BLaER1 treated with 17β-estradiol and CSF1 and Interleukin-3, amounts not matched to agents 10 nM and 100 nM (cell line): ENCODE data around the gene MACROH2A2.

Experiments
- H3K27ac ChIP-seq, 11 experiments: shearing (Covaris generic); formaldehyde crosslinking; 2 replicates each; pipeline ENCODE4 v1.8.1; 2022
- H3K27me3 ChIP-seq, 11 experiments: shearing (Covaris generic); formaldehyde crosslinking; 2 replicates each; pipeline ENCODE4 v1.8.1; 2022
- H3K36me3 ChIP-seq, 11 experiments: shearing (Covaris generic); formaldehyde crosslinking; 2 replicates each; pipeline ENCODE4 v1.8.1; 2022
- H3K4me1 ChIP-seq, 10 experiments: shearing (Covaris generic); formaldehyde crosslinking; 2 replicates each; pipeline ENCODE4 v1.8.1; 2022
- H3K4me2 ChIP-seq, 11 experiments: shearing (Covaris generic); formaldehyde crosslinking; 2 replicates each; pipeline ENCODE4 v1.8.1; 2022
- H3K4me3 ChIP-seq, 10 experiments: shearing (Covaris generic); formaldehyde crosslinking; 2 replicates each; pipeline ENCODE4 v1.8.1; 2022
- H3K9ac ChIP-seq, 11 experiments: shearing (Covaris generic); formaldehyde crosslinking; 2 replicates each; pipeline ENCODE4 v1.8.1; 2022
- H3K9me3 ChIP-seq, 11 experiments: shearing (Covaris generic); formaldehyde crosslinking; replicated peaks in 1 of 11; 2 replicates each; pipeline ENCODE4 v1.8.1; 2022
- H4K20me1 ChIP-seq, 11 experiments: shearing (Covaris generic); formaldehyde crosslinking; 2 replicates each; pipeline ENCODE4 v1.8.1; 2022
- Cebpa-rat ChIP-seq, 11 experiments: shearing (Covaris generic); IDR thresholded peaks; 2 replicates each; pipeline ENCODE4 v1.8.1; 2022

Gene MACROH2A2

GRCh38 chr10:70124415-70124814, 71.8 kb downstream of the MACROH2A2 start:
- H3K4me3 ChIP-seq: no peak overlapping the region
- 0 out of 22 replicates have a peak overlapping the region, but pooled peaks of 1 of the 11 experiments have one; percentile 13 for H3K4me2 ChIP-seq
- H3K9ac ChIP-seq: no peak overlapping the region
- no peaks in the 10 kb centered on the region for H3K27me3 ChIP-seq
- H4K20me1 ChIP-seq: peaks cover 0 to 25% (median 0%) of the 10 kb centered on the region in 11 experiments; a peak in 5 of 22 replicates
- no peak for TF ChIP-seq Cebpa-rat (IDR thresholded peaks at IDR 0.05)
- H3K4me1 ChIP-seq: peaks cover 14 to 45% (median 33%) of the 10 kb centered on the region in 10 experiments
- H3K9me3 ChIP-seq: peaks cover 0 to 11% (median 0%) of the 10 kb centered on the region in 11 experiments; a peak in 3 of 22 replicates
- peaks cover 0 to 57% (median 25%) of the 10 kb centered on the region in 11 experiments; a peak in 18 of 22 replicates for H3K36me3 ChIP-seq
- H3K27ac ChIP-seq: peak overlapping the region in 1 of 11 experiments; percentile 71; a peak in 2 of 22 replicates

GRCh38 chr10:70124918-70125317, 72.3 kb downstream of the MACROH2A2 start:
- Histone ChIP-seq H3K4me3 (no peak overlapping the region), H3K27me3 (no peaks in the 10 kb centered on the region), H3K27ac (peak overlapping the region in 2 of 11 experiments; percentile 32 to 71; a peak in 2 of 22 replicates), H3K4me2 (peak overlapping the region in 2 of 11 experiments; percentile 13 to 19; a peak in 1 of 22 replicates), H3K9me3 (peaks cover 0 to 11% (median 0%) of the 10 kb centered on the region in 11 experiments; a peak in 3 of 22 replicates), H4K20me1 (peaks cover 0 to 25% (median 0%) of the 10 kb centered on the region in 11 experiments; a peak in 5 of 22 replicates), H3K9ac (no peak overlapping the region), H3K36me3 (peaks cover 0 to 52% (median 20%) of the 10 kb centered on the region in 11 experiments; a peak in 18 of 22 replicates), H3K4me1 (peaks cover 14 to 45% (median 33%) of the 10 kb centered on the region in 10 experiments)
- no peak for TF ChIP-seq Cebpa-rat (IDR thresholded peaks at IDR 0.05)

GRCh38 chr10:70125918-70126552, 73.4 kb downstream of the MACROH2A2 start:
- TF ChIP-seq Cebpa-rat (IDR thresholded peaks at IDR 0.05): no peak
- H3K27ac ChIP-seq: peak overlapping the region in 8 of 11 experiments; percentile 39 to 71 (median 50); a peak in 14 of 22 replicates
- H3K4me2 ChIP-seq: peak overlapping the region; percentile 41 to 89 (median 72)
- peaks cover 0 to 11% (median 0%) of the 10 kb centered on the region in 11 experiments; a peak in 3 of 22 replicates for H3K9me3 ChIP-seq
- peaks cover 0 to 1% (median 0%) of the 10 kb centered on the region in 11 experiments; a peak in 3 of 22 replicates for H3K27me3 ChIP-seq
- H3K36me3 ChIP-seq: peaks cover 0 to 40% (median 11%) of the 10 kb centered on the region in 11 experiments; a peak in 15 of 22 replicates
- peaks cover 0 to 25% (median 0%) of the 10 kb centered on the region in 11 experiments; a peak in 5 of 22 replicates for H4K20me1 ChIP-seq
- peaks cover 22 to 55% (median 42%) of the 10 kb centered on the region in 10 experiments for H3K4me1 ChIP-seq
- H3K4me3 ChIP-seq: peak overlapping the region in 1 of 10 experiments; percentile 25; a peak in 1 of 20 replicates
- peak overlapping the region in 7 of 11 experiments; percentile 4 to 65 (median 41); a peak in 11 of 22 replicates for H3K9ac ChIP-seq

GRCh38 chr10:70126700-70127395, 74.2 kb downstream of the MACROH2A2 start:
- Histone ChIP-seq H3K27ac (peak overlapping the region in 7 of 11 experiments; percentile 36 to 71 (median 50); a peak in 12 of 22 replicates), H3K9me3 (peaks cover 0 to 11% (median 0%) of the 10 kb centered on the region in 11 experiments; a peak in 3 of 22 replicates), H3K27me3 (peaks cover 0 to 10% (median 7%) of the 10 kb centered on the region in 11 experiments; a peak in 15 of 22 replicates), H3K4me1 (peaks cover 30 to 63% (median 50%) of the 10 kb centered on the region in 10 experiments), H3K9ac (0 out of 22 replicates have a peak overlapping the region, but pooled peaks of 1 of the 11 experiments have one; percentile 65), H3K4me2 (peak overlapping the region; percentile 41 to 89 (median 72)), H3K4me3 (no peak overlapping the region), H3K36me3 (peaks cover 0 to 35% (median 9%) of the 10 kb centered on the region in 11 experiments; a peak in 13 of 22 replicates), H4K20me1 (peaks cover 0 to 25% (median 0%) of the 10 kb centered on the region in 11 experiments; a peak in 5 of 22 replicates)
- no peak for TF ChIP-seq Cebpa-rat (IDR thresholded peaks at IDR 0.05)

- Histone ChIP-seq H3K4me1 (peaks cover 34 to 55% (median 43%) of the 10 kb centered on the region in 10 experiments), H4K20me1 (peaks cover 0 to 19% (median 0%) of the 10 kb centered on the region in 11 experiments; a peak in 4 of 22 replicates), H3K27ac (peak overlapping the region in 8 of 11 experiments; percentile 3 to 90 (median 78); a peak in 16 of 22 replicates), H3K4me3 (peak overlapping the region in 9 of 10 experiments; percentile 66 to 79 (median 70); a peak in 14 of 20 replicates), H3K36me3 (peaks cover 0 to 14% (median 0%) of the 10 kb centered on the region in 11 experiments; a peak in 2 of 22 replicates), H3K27me3 (peaks cover 0 to 29% (median 25%) of the 10 kb centered on the region in 11 experiments; a peak in 17 of 22 replicates), H3K4me2 (peak overlapping the region; percentile 90 to 99 (median 97)), H3K9ac (peak overlapping the region in 9 of 11 experiments; percentile 74 to 88 (median 83); a peak in 14 of 22 replicates), H3K9me3 (no peaks in the 10 kb centered on the region)
- peak in 6 of 11 experiments; percentile 8 to 76 (median 45); a peak in 7 of 22 replicates for TF ChIP-seq Cebpa-rat (IDR thresholded peaks at IDR 0.05)
Measured at GRCh38 chr10:70130878-70131559, 78.4 kb downstream of the MACROH2A2 start.

- H3K4me1 ChIP-seq: peaks cover 28 to 50% (median 38%) of the 10 kb centered on the region in 10 experiments
- TF ChIP-seq Cebpa-rat (IDR thresholded peaks at IDR 0.05): no peak
- peak overlapping the region; percentile 63 to 79 (median 70) for H3K4me3 ChIP-seq
- peaks cover 0 to 29% (median 25%) of the 10 kb centered on the region in 11 experiments; a peak in 17 of 22 replicates for H3K27me3 ChIP-seq
- H3K36me3 ChIP-seq: peaks cover 0 to 14% (median 0%) of the 10 kb centered on the region in 11 experiments; a peak in 2 of 22 replicates
- H3K9ac ChIP-seq: peak overlapping the region; percentile 74 to 88 (median 83); a peak in 21 of 22 replicates
- no peaks in the 10 kb centered on the region for H3K9me3 ChIP-seq
- H4K20me1 ChIP-seq: peaks cover 0 to 19% (median 0%) of the 10 kb centered on the region in 11 experiments; a peak in 4 of 22 replicates
- H3K27ac ChIP-seq: peak overlapping the region in 8 of 11 experiments; percentile 7 to 90 (median 82); a peak in 14 of 22 replicates
- H3K4me2 ChIP-seq: peak overlapping the region; percentile 90 to 99 (median 97)
Measured at GRCh38 chr10:70131560-70131937, 78.9 kb downstream of the MACROH2A2 start.

GRCh38 chr10:70132098-70133029, 79.7 kb downstream of the MACROH2A2 start, which contains the start of gene AIFM2:
Gene AIFM2, minus strand, starts transcription at chr10:70132825. Its CDS starts 8,741 bp downstream, at chr10:70124084.
- peak within 1 kb of the TSS; percentile 74 to 88 (median 83) for H3K9ac ChIP-seq
- peak within 1 kb of the TSS; percentile 57 to 90 (median 82) for H3K27ac ChIP-seq
- H4K20me1 ChIP-seq: peaks cover 0 to 13% (median 0%) of the 10 kb centered on the region in 11 experiments; a peak in 4 of 22 replicates
- H3K4me1 ChIP-seq: peaks cover 26 to 47% (median 36%) of the 10 kb centered on the region in 10 experiments
- H3K27me3 ChIP-seq: peaks cover 0 to 29% (median 25%) of the 10 kb centered on the region in 11 experiments; a peak in 17 of 22 replicates
- H3K36me3 ChIP-seq: peaks cover 0 to 13% (median 0%) of the 10 kb centered on the region in 11 experiments; a peak in 2 of 22 replicates
- H3K4me3 ChIP-seq: peak within 1 kb of the TSS; percentile 63 to 79 (median 70)
- TF ChIP-seq Cebpa-rat (IDR thresholded peaks at IDR 0.05): no peak
- H3K9me3 ChIP-seq: no peaks in the 10 kb centered on the region
- peak within 1 kb of the TSS; percentile 90 to 99 (median 97) for H3K4me2 ChIP-seq
